Suprapubic skin (tissue), 4 donors: ENCODE data around the gene DHCR7. TPM values are rescaled to one million over a fixed set of nuclear protein-coding genes. Genes with fewer than 3 reads are reported as not detected.

Experiments
- DNase-seq, 2 donors: peaks; one replicate each; pipeline ENCODE4 v3.0.0-alpha.2; 2019; ENCODE audit warnings: low spot score in 2 of 2
- H3K27ac ChIP-seq: fragments of 200-600 bp; sonication (generic); one replicate; pipeline ENCODE4 v1.5.1; 2019
- H3K27me3 ChIP-seq: fragments of 200-600 bp; sonication (generic); one replicate; pipeline ENCODE4 v1.5.1; 2019
- H3K36me3 ChIP-seq: fragments of 200-600 bp; sonication (generic); one replicate; pipeline ENCODE4 v1.5.1; 2019
- H3K4me1 ChIP-seq: fragments of 200-600 bp; sonication (generic); one replicate; pipeline ENCODE4 v1.5.1; 2019
- H3K4me3 ChIP-seq: fragments of 200-600 bp; sonication (generic); one replicate; pipeline ENCODE4 v1.5.1; 2019; ENCODE audit warnings: mild to moderate bottlenecking
- H3K9me3 ChIP-seq: fragments of 200-600 bp; sonication (generic); one replicate; pipeline ENCODE4 v1.5.1; 2019
- CTCF ChIP-seq, 2 donors: fragments of 200-600 bp in 1 of 2; fragments of 450-650 bp in 1 of 2; sonication (generic) in 1 of 2; IDR thresholded peaks; one replicate each; pipeline ENCODE4 v1.5.1; 2016 to 2019; ENCODE audit warnings: antibody characterized with exemption in 2 of 2, mild to moderate bottlenecking in 1 of 2, moderate library complexity in 1 of 2
- EP300 ChIP-seq: sonication (generic); formaldehyde crosslinking; IDR thresholded peaks from one replicate; pipeline ENCODE4 v1.6.1; 2017; ENCODE audit warnings: antibody characterized with exemption
- POLR2A ChIP-seq, 2 donors: fragments of 450-650 bp; IDR thresholded peaks; one replicate each; pipeline ENCODE4 v1.6.1; 2017; ENCODE audit warnings: antibody characterized with exemption in 2 of 2, mild to moderate bottlenecking in 2 of 2, moderate library complexity in 2 of 2
- POLR2AphosphoS5 ChIP-seq, 3 donors: sonication (generic); formaldehyde crosslinking; IDR thresholded peaks; one replicate each; pipeline ENCODE4 v1.6.1; 2017; ENCODE audit warnings: antibody characterized with exemption in 3 of 3
- WGBS: methylation state at CpG from one replicate; pipeline ENCODE4 v1.1.5; 2018; 5-methylcytosine and 5-hydroxymethylcytosine counted together
- total RNA-seq, 4 donors: library from RNA; depleted of rRNA; stranded (reverse); fragments of >200 nt; gene quantifications; one replicate each; pipeline ENCODE4 v1.1.0, GENCODE V29; 2016

The DHCR7 gene
- total RNA-seq, 4 donors from 2014 or later, result 41.8 to 140 (median 76.7) TPM

GRCh38 chr11:71387784-71388636 lies 60.2 kb downstream of the DHCR7 start:
- no peak for TF ChIP-seq CTCF (IDR thresholded peaks at IDR 0.05)
- TF ChIP-seq EP300, result no peak
- no peak for TF ChIP-seq POLR2A (IDR thresholded peaks at IDR 0.05)
- no peak for TF ChIP-seq POLR2AphosphoS5 (IDR thresholded peaks at IDR 0.05)
- Histone ChIP-seq H3K9me3 (no peaks in the 10 kb centered on the region), H3K4me1 (no peaks in the 10 kb centered on the region), H3K27ac (no peak overlapping the region), H3K4me3 (no peak overlapping the region), H3K27me3 (peaks cover 61% of the 10 kb centered on the region), H3K36me3 (no peaks in the 10 kb centered on the region)
- DNase-seq, result no peak
- 88% methylated on average over 23 of the region's 23 CpGs for WGBS

- DNase-seq, result no peak
- H3K27ac ChIP-seq, result no peak overlapping the region
- WGBS, result 71% methylated on average over 1 of the region's 3 CpGs
Observed at GRCh38 chr11:71387200-71387599, 61.0 kb downstream of the DHCR7 start.

GRCh38 chr11:71386202-71386601 lies 62.0 kb downstream of the DHCR7 start:
- Histone ChIP-seq H3K27ac (no peak overlapping the region), H3K4me3 (no peak overlapping the region), H3K27me3 (peaks cover 45% of the 10 kb centered on the region), H3K9me3 (no peaks in the 10 kb centered on the region), H3K4me1 (no peaks in the 10 kb centered on the region), H3K36me3 (no peaks in the 10 kb centered on the region)
- TF ChIP-seq CTCF (IDR thresholded peaks at IDR 0.05) (no peak), POLR2AphosphoS5 (IDR thresholded peaks at IDR 0.05) (no peak), POLR2A (IDR thresholded peaks at IDR 0.05) (no peak), EP300 (no peak)
- no peak for DNase-seq
- WGBS, result 49% methylated on average over 4 of the region's 4 CpGs

More at GRCh38 chr11:71387200-71387599, 61.0 kb downstream of the DHCR7 start:
- Histone ChIP-seq H3K27me3 (peaks cover 53% of the 10 kb centered on the region), H3K36me3 (no peaks in the 10 kb centered on the region), H3K9me3 (no peaks in the 10 kb centered on the region), H3K4me3 (no peak overlapping the region), H3K4me1 (no peaks in the 10 kb centered on the region)
- no peak for TF ChIP-seq CTCF (IDR thresholded peaks at IDR 0.05)
- TF ChIP-seq EP300, result no peak
- TF ChIP-seq POLR2A (IDR thresholded peaks at IDR 0.05), result no peak
- no peak for TF ChIP-seq POLR2AphosphoS5 (IDR thresholded peaks at IDR 0.05)

- H3K9me3 ChIP-seq, result no peaks in the 10 kb centered on the region
- peaks cover 39% of the 10 kb centered on the region for H3K27me3 ChIP-seq
- no peak overlapping the region for H3K4me3 ChIP-seq
- WGBS, result 76% methylated on average over 6 of the region's 6 CpGs
- TF ChIP-seq POLR2A (IDR thresholded peaks at IDR 0.05), result no peak
- no peak for TF ChIP-seq CTCF (IDR thresholded peaks at IDR 0.05)
- TF ChIP-seq POLR2AphosphoS5 (IDR thresholded peaks at IDR 0.05), result no peak
- TF ChIP-seq EP300, result no peak
- no peaks in the 10 kb centered on the region for H3K4me1 ChIP-seq
- H3K36me3 ChIP-seq, result no peaks in the 10 kb centered on the region
- H3K27ac ChIP-seq, result no peak overlapping the region
- no peak for DNase-seq
Observed at GRCh38 chr11:71385091-71385490, 63.1 kb downstream of the DHCR7 start.

GRCh38 chr11:71384561-71384960 lies 63.6 kb downstream of the DHCR7 start:
- Histone ChIP-seq H3K27ac (no peak overlapping the region), H3K9me3 (no peaks in the 10 kb centered on the region), H3K36me3 (no peaks in the 10 kb centered on the region), H3K4me3 (no peak overlapping the region), H3K27me3 (peaks cover 38% of the 10 kb centered on the region), H3K4me1 (no peaks in the 10 kb centered on the region)
- TF ChIP-seq CTCF (IDR thresholded peaks at IDR 0.05) (no peak), POLR2A (IDR thresholded peaks at IDR 0.05) (no peak), POLR2AphosphoS5 (IDR thresholded peaks at IDR 0.05) (no peak), EP300 (no peak)
- no peak for DNase-seq
- 68% methylated on average over 8 of the region's 8 CpGs for WGBS
